HG03432 (cell line): ENCODE measurements around the gene UAP1L1.

Source experiments
- ATAC-seq: cut with Tn5 transposase; IDR thresholded peaks from one replicate; pipeline ENCODE4 v1.9.1; 2021; ENCODE audit warnings: mild to moderate bottlenecking, moderate library complexity; ENCODE audit not compliant: unreplicated experiment

UAP1L1 gene

DNA sequence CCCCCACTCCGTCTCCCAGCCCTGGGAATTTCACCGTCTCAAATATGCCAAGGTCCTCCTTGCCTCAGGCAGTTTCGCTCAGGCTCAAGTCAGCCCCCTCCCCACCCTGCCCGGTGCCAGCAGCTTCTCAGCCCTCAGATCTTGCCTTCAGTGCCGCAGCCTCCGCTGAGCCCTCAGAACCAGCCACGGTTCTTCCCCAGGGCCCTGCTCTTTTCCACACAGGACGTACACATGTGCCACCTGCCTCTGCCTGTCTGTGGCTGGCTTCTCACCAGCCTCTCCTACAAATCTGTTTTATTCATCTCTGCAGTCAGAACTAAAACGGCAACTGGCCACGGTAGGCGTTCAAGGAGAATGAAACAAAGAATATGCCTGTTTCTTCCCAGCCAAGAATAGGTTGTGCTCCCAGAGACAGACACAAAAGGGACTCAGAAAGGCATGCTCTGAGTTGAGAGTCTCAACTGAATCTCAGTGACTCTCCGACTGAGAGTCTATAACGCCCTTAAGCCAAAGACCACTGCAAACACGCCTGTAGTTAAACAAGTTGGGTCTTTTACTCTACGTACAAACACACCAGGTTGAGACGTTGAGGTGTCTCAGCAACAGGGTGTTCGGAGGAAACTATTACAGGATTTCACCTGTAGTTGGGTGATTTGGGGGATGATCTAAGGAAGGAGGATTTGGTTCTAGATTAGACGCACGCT is 51.0 kb downstream of the UAP1L1 start:
- ATAC-seq = no peak

DNA sequence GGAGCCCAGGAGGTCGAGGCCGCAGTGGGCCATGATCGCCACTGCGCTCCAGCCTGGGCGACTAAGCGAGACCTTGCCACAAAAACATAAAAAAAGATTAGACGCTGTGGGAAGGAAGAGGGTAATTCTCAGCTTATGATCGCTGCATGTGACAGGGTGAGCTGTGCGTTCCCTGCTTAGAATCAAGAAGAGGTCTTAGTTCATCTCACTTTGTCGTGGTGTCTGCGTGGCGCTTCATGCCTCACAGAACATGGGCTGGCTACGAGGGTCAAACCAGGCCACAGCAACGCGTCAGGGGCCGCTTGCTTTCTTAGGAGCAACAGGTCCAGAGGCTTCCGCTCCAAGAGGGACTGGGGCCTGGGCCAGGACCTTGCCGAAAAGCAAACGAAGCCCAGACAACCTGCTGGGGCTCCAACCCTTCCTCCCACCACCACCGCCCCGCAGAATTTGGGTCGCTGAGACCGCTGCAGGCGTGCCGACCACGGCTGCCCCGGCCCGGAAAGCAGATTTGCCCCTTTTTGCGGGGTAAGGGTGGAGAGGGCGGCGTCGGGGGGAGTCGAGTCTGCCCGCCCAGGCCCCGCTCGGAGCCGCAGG is 51.6 kb downstream of the UAP1L1 start:
- peak; percentile 15 for ATAC-seq

DNA sequence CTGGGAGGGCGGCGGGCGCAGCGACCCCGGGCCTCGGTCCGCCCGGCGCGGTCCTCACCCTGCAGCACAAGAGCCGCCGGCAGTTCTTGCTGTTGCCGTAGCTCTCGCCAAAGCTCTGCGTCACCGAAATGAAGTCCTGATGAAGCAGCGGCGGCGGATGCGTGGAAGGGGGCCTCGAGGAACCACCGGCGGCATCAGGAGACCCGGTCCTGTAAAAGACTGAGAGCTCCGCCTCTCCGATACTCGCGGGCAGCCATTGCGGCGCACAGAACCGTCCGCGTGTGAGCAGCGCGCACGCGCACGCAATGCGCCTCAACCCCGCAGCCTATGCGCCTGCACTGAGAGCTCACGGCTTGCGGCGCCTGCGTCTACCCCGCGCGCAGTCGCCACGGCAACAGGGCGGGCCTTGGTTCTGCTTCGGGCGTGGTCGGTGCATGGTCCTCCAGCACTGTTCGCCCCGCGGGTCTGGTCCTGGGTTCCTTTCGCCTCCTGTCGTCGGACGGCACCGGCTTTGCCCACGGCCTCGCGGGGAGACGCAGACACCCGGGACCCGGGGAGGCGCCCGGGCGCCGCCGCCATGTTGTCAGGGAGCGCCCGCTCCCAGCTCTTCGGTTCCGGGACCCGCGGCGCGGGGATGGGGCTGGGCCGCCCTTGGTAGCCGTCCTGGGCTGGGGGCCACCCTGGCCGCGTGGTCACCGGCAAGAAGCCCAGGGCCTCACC is 52.3 kb downstream of the UAP1L1 start:
- ATAC-seq = peak; percentile 82

DNA sequence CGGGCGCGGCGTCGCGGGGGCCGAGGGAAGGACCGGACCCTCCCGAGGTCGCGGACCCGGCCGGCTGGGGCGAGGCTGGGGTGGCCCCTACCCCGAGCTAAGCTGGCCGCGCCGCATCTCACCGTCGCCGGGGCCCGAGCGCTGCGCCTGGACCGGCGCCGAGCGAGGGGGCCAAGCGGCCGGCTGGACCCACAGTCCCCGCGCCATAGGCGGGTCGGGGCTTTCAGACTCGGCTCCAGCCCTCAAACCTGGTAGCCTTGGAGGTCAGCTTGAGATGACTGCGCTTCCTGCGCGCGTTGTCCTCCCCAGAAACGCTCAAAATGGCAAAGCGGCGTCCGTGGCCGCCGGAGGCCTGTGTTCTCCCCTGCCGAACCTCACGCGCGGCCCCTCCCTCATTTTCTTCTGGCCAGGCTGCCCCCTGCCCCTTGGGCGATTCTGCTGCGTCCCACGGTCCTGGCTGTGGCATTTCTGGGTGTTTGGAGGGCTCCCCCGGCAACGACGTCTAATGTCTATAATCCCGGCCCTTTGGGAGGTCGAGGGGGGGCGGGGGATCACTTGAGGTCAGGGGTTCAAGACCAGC is 52.9 kb downstream of the UAP1L1 start:
- ATAC-seq = peak; percentile 28
